Karpas-422 (cell line): Measurements from ENCODE around the gene MRPL12. TPM values are rescaled to one million over a fixed set of nuclear protein-coding genes. Genes with fewer than 3 reads are reported as not detected.

Experiments
- DNase-seq: peaks from one replicate; pipeline ENCODE4 v3.0.0-alpha.2; 2015
- H2AFZ ChIP-seq: fragments of 200-600 bp; sonication (generic); 2 replicates; pipeline ENCODE4 v1.6.1; 2014; ENCODE audit warnings: antibody characterized with exemption, low read length, mixed read lengths
- H3K27ac ChIP-seq: fragments of 200-600 bp; sonication (generic); 2 replicates; pipeline ENCODE4 v1.5.1; 2014; ENCODE audit warnings: mild to moderate bottlenecking, low read length, moderate library complexity
- H3K27me3 ChIP-seq: fragments of 200-600 bp; sonication (generic); 2 replicates; pipeline ENCODE4 v1.6.1; 2014; ENCODE audit warnings: low read length, mixed read lengths
- H3K36me3 ChIP-seq: fragments of 200-600 bp; sonication (generic); 2 replicates; pipeline ENCODE4 v1.6.1; 2014; ENCODE audit warnings: low read length, mixed read lengths; ENCODE audit not compliant: insufficient read depth
- H3K4me1 ChIP-seq: fragments of 200-600 bp; sonication (generic); 2 replicates; pipeline ENCODE4 v1.6.1; 2014; ENCODE audit warnings: mild to moderate bottlenecking, low read length, mixed read lengths
- H3K4me2 ChIP-seq: fragments of 200-600 bp; sonication (generic); 2 replicates; pipeline ENCODE4 v1.6.1; 2014; ENCODE audit warnings: low read length, low read depth, mild to moderate bottlenecking; ENCODE audit not compliant: poor library complexity, severe bottlenecking
- H3K4me3 ChIP-seq: fragments of 200-600 bp; sonication (generic); 2 replicates; pipeline ENCODE4 v1.5.1; 2014; ENCODE audit warnings: mild to moderate bottlenecking, antibody characterized with exemption, low read length, mixed read lengths
- H3K79me2 ChIP-seq: fragments of 200-600 bp; sonication (generic); 2 replicates; pipeline ENCODE4 v1.6.1; 2014; ENCODE audit warnings: mild to moderate bottlenecking, low read length, mixed read lengths
- H3K9ac ChIP-seq: fragments of 200-600 bp; sonication (generic); 2 replicates; pipeline ENCODE4 v1.6.0; 2014; ENCODE audit warnings: low read length
- H3K9me2 ChIP-seq: fragments of 200-600 bp; sonication (generic), shearing (Covaris generic); replicated peaks from 2 replicates; pipeline ENCODE4 v1.6.0; 2014; ENCODE audit warnings: mild to moderate bottlenecking, low read length, moderate library complexity; ENCODE audit not compliant: insufficient read depth
- H3K9me3 ChIP-seq: fragments of 300-700, 200-600 bp; sonication (generic); 2 replicates; pipeline ENCODE4 v1.6.1; 2014; ENCODE audit warnings: low read length, mixed read lengths
- H4K20me1 ChIP-seq: fragments of 200-600 bp; sonication (generic); 2 replicates; pipeline ENCODE4 v1.6.1; 2014; ENCODE audit warnings: mild to moderate bottlenecking, antibody characterized with exemption, low read length, low read depth; ENCODE audit not compliant: insufficient read depth
- total RNA-seq: library from RNA; depleted of rRNA; stranded (reverse); fragments of >200 nt; shearing (Covaris generic); gene quantifications from 2 replicates; pipeline ENCODE4 v1.2.3, GENCODE V29; 2014; ENCODE audit warnings: low replicate concordance

The MRPL12 gene
- total RNA-seq, 1 experiment from 2014 or later, result 13.6 TPM

DNA sequence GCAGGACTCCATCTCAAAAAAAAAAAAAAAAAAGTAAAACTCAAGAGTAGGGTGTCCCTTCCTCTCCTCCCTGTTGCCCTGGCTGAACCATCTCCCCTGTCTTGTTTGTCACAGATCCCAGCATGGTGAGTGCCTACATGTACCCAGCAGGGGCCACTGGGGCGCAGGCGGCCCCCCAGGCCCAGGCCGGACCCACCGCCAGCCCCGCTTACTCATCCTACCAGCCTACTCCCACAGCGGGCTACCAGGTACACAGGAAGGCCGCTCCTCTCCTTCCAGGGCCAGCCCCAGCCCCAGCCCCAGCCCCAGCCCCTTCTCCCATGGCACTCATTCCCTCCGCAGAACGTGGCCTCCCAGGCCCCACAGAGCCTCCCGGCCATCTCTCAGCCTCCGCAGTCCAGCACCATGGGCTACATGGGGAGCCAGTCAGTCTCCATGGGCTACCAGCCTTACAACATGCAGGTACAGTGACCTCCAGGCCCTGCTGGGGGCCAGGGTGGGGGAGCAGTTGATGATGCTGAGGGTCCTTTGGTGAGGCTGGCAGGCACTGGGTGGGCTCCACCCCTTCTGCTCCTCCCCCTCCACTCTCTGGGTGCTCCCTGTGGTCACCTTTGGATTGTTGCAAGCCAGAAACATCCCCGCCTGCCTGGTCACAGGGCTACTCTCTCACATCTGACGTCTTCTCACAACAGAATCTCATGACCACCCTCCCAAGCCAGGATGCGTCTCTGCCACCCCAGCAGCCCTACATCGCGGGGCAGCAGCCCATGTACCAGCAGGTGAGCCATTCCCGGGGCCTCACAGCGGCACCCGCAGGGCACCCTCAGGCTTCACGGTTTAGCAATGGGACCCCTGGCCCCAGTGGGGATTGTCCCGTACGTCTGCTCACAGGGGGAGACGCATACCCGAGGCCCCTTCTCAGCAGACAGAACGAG, 2.5 kb upstream of the MRPL12 start:
- DNase-seq, result no peak
- H3K9me3 ChIP-seq, result no peaks in the 10 kb centered on the region
- H3K4me3 ChIP-seq, result peak overlapping the region; percentile 81; the same call in 1 of the 2 replicates
- peak overlapping the region; percentile 99 for H3K9ac ChIP-seq
- peaks cover 55% of the 10 kb centered on the region for H3K79me2 ChIP-seq
- no peak overlapping the region for H2AFZ ChIP-seq
- no peaks in the 10 kb centered on the region for H3K9me2 ChIP-seq
- H3K27ac ChIP-seq, result no peak overlapping the region
- H3K27me3 ChIP-seq, result no peaks in the 10 kb centered on the region
- peak overlapping the region; percentile 99 for H3K4me2 ChIP-seq
- peaks cover 22% of the 10 kb centered on the region for H4K20me1 ChIP-seq
- peaks cover 14% of the 10 kb centered on the region for H3K36me3 ChIP-seq
- peaks cover 24% of the 10 kb centered on the region for H3K4me1 ChIP-seq

- Histone ChIP-seq H3K27me3 (no peaks in the 10 kb centered on the region), H3K36me3 (peaks cover 22% of the 10 kb centered on the region), H3K9me2 (no peaks in the 10 kb centered on the region), H3K9me3 (no peaks in the 10 kb centered on the region), H2AFZ (no peak overlapping the region), H3K27ac (peak overlapping the region; percentile 87; the same call in 1 of the 2 replicates), H4K20me1 (peaks cover 26% of the 10 kb centered on the region), H3K4me1 (peaks cover 24% of the 10 kb centered on the region), H3K4me3 (peak overlapping the region; percentile 81), H3K79me2 (peaks cover 58% of the 10 kb centered on the region), H3K9ac (peak overlapping the region; percentile 99), H3K4me2 (peak overlapping the region; percentile 99)
- peak; percentile 69 for DNase-seq
Observed at GRCh38 chr17:81701288-81702071, 1.7 kb upstream of the MRPL12 start.

GRCh38 chr17:81703747-81704654, 834 bp downstream of the MRPL12 start:
- Histone ChIP-seq H3K27ac (peak overlapping the region; percentile 87), H3K9me3 (no peaks in the 10 kb centered on the region), H3K4me1 (peaks cover 24% of the 10 kb centered on the region), H3K9me2 (no peaks in the 10 kb centered on the region), H3K4me3 (peak overlapping the region; percentile 81), H4K20me1 (peaks cover 31% of the 10 kb centered on the region), H2AFZ (no peak overlapping the region), H3K4me2 (peak overlapping the region; percentile 99), H3K36me3 (peaks cover 28% of the 10 kb centered on the region), H3K79me2 (peaks cover 54% of the 10 kb centered on the region), H3K27me3 (no peaks in the 10 kb centered on the region), H3K9ac (peak overlapping the region; percentile 99)
- peak; percentile 72 for DNase-seq

GRCh38 chr17:81705518-81706231, 2.5 kb downstream of the MRPL12 start:
- no peak overlapping the region for H3K4me3 ChIP-seq
- H3K9ac ChIP-seq, result no peak overlapping the region
- no peak for DNase-seq
- peaks cover 48% of the 10 kb centered on the region for H3K79me2 ChIP-seq
- no peak overlapping the region for H2AFZ ChIP-seq
- H3K36me3 ChIP-seq, result peaks cover 25% of the 10 kb centered on the region
- H3K9me2 ChIP-seq, result no peaks in the 10 kb centered on the region
- H3K4me2 ChIP-seq, result no peak overlapping the region
- H4K20me1 ChIP-seq, result peaks cover 30% of the 10 kb centered on the region
- H3K9me3 ChIP-seq, result no peaks in the 10 kb centered on the region
- H3K27me3 ChIP-seq, result no peaks in the 10 kb centered on the region
- peak overlapping the region; percentile 87; the same call in 1 of the 2 replicates for H3K27ac ChIP-seq
- H3K4me1 ChIP-seq, result peaks cover 24% of the 10 kb centered on the region

DNA sequence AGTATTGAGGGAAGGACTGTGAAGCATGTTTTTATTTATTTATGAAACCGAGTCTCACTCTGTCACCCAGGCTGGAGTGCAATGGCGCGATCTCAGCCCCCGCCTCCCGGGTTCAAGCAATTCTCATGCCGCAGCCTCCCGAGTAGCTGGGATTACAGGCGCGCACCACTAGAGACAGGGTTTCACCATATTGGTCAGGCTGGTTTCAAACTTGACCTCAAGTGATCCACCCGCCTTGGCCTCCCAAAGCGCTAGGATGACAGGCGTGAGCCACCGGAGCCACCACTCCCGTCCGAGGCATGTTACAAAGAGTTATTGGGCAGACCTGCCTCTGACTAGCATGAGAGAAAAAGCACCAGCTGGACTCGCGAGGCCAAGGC, 3.1 kb downstream of the MRPL12 start:
- Histone ChIP-seq H4K20me1 (peaks cover 26% of the 10 kb centered on the region), H2AFZ (no peak overlapping the region), H3K4me1 (peaks cover 24% of the 10 kb centered on the region), H3K27ac (no peak overlapping the region), H3K79me2 (peaks cover 43% of the 10 kb centered on the region), H3K9me2 (no peaks in the 10 kb centered on the region), H3K4me2 (no peak overlapping the region), H3K9ac (no peak overlapping the region), H3K36me3 (peaks cover 25% of the 10 kb centered on the region), H3K4me3 (no peak overlapping the region), H3K9me3 (no peaks in the 10 kb centered on the region), H3K27me3 (no peaks in the 10 kb centered on the region)
- no peak for DNase-seq

GRCh38 chr17:81706757-81707624, 3.8 kb downstream of the MRPL12 start:
- H3K9me3 ChIP-seq, result no peaks in the 10 kb centered on the region
- no peak overlapping the region for H3K4me2 ChIP-seq
- DNase-seq, result no peak
- no peaks in the 10 kb centered on the region for H3K9me2 ChIP-seq
- no peak overlapping the region for H3K4me3 ChIP-seq
- peaks cover 18% of the 10 kb centered on the region for H4K20me1 ChIP-seq
- no peak overlapping the region for H3K9ac ChIP-seq
- peaks cover 25% of the 10 kb centered on the region for H3K36me3 ChIP-seq
- peaks cover 24% of the 10 kb centered on the region for H3K4me1 ChIP-seq
- no peaks in the 10 kb centered on the region for H3K27me3 ChIP-seq
- H3K27ac ChIP-seq, result no peak overlapping the region
- no peak overlapping the region for H2AFZ ChIP-seq
- H3K79me2 ChIP-seq, result peaks cover 35% of the 10 kb centered on the region
